ENCODE measurements around the gene KNSTRN.

The KNSTRN gene

GRCh38 chr15:40435023-40435709 is 52.6 kb downstream of the KNSTRN start:
- DNase-seq (ENCODE audit: low spot score) = no peak

- no peak for DNase-seq (ENCODE audit: low spot score)
Observed at GRCh38 chr15:40435710-40436089, 53.2 kb downstream of the KNSTRN start.

- DNase-seq (ENCODE audit: low spot score) = peak; percentile 56
Observed at GRCh38 chr15:40436116-40436891, 53.8 kb downstream of the KNSTRN start.

- DNase-seq (ENCODE audit: low spot score) = no peak
Observed at GRCh38 chr15:40436892-40437751, 54.6 kb downstream of the KNSTRN start.

- no peak for DNase-seq (ENCODE audit: low spot score)
Observed at GRCh38 chr15:40437752-40438687, 55.5 kb downstream of the KNSTRN start.

GRCh38 chr15:40438712-40439111 is 56.2 kb downstream of the KNSTRN start:
- DNase-seq (ENCODE audit: low spot score) = no peak

GRCh38 chr15:40439461-40439959 is 57.0 kb downstream of the KNSTRN start:
- DNase-seq (ENCODE audit: low spot score) = no peak

GRCh38 chr15:40439960-40440742 is 57.6 kb downstream of the KNSTRN start:
- peak; percentile 49 for DNase-seq (ENCODE audit: low spot score)

- peak; percentile 99 for DNase-seq (ENCODE audit: low spot score)
Observed at GRCh38 chr15:40440743-40441564, 58.4 kb downstream of the KNSTRN start, which contains the start of gene BAHD1. TSS of gene BAHD1 (plus strand) at chr15:40440953. CDS start at chr15:40458465, 17,512 bp downstream.

- DNase-seq (ENCODE audit: low spot score) = no peak
Observed at GRCh38 chr15:40441565-40442531, 59.3 kb downstream of the KNSTRN start.

- no peak for DNase-seq (ENCODE audit: low spot score)
Observed at GRCh38 chr15:40443255-40443654, 60.7 kb downstream of the KNSTRN start.

- DNase-seq (ENCODE audit: low spot score) = no peak
Observed at GRCh38 chr15:40443846-40444245, 61.3 kb downstream of the KNSTRN start.
